Measurements from ENCODE around the gene ALDH16A1.

Gene ALDH16A1

GRCh38 chr19:49453013-49453756 lies at the start of gene ALDH16A1:
Gene ALDH16A1, plus strand, starts transcription at chr19:49453225. Its CDS starts 107 bp downstream, at chr19:49453332.
- DNase-seq = peak; percentile 98

- peak; percentile 83 for DNase-seq
Measured at GRCh38 chr19:49403404-49404187, 49.4 kb upstream of the ALDH16A1 start.

DNA sequence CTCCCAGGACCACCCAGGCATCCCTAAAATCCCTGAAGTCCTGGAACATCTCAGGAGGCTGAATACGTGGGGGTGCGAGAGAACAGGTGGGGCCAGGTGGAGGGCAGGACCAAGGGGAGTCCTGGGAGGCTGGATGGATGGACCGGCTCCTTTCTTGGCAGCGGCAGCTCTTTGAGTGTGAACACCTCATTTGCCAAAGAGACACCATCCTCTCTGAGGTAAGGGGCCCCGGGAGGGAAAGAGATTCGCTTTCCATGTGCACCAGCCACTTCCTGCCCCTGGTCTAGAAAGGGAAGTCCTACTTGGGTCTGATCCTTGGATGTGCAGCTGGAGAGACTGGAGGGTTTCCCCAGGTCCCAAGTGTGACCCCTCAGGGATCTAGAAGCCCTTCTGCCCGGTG lies 45.9 kb upstream of the ALDH16A1 start:
- no peak for DNase-seq

DNA sequence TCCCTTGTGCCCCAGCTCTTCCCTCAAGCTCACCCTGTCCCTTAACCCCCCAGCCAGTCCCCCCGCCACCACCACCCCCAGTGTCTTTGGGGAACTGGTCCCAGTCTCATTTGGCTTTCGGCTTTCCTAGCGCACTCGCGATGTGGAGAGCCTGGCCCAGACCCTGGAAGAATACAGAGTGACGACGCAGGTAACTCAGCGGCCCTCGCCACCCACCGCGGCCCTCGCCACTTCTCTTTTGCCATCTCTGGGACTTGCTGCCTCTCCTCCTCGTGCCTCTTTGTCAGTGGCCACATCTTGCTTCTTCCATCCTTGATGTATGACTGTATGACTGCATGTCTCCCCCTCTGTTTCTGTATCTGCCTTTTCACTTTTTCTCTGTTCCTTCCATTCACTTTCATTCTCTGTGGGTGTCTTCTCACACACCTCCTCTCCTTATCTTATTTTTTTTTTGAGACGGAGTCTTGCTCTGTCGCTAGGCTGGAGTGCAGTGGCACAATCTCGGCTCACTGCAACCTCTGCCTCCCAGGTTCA lies 45.5 kb upstream of the ALDH16A1 start:
- DNase-seq = no peak

DNA sequence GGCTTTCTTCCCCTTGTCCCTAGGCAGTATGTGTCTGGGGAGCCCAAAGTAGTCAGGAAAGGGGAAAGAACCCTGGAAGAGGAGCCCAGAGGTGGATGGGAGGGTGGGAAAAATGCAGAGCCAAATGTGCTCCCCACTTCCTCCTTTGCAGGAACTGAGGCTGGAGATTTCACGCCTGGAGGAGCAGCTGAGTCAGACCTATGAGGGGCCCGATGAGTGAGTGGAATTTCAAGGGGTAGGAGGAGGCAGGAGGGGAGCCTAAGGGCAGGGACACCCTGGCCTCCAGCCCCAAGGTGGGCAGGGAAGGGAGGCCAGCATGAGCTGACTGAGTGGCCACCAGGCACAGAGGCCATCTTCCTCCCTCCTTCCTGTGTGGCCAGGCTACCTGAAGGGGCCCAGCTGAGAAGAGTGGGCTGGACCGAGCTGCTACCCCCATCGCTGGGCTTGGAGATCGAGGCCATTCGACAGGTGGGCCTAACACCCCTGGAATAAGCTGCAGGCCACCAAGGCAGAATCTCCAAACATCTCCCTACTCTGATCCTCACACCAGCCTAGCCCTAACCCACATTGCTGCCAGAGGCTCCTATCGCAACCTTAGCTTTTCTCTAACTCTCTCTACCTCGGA lies 44.1 kb upstream of the ALDH16A1 start:
- no peak for DNase-seq

DNA sequence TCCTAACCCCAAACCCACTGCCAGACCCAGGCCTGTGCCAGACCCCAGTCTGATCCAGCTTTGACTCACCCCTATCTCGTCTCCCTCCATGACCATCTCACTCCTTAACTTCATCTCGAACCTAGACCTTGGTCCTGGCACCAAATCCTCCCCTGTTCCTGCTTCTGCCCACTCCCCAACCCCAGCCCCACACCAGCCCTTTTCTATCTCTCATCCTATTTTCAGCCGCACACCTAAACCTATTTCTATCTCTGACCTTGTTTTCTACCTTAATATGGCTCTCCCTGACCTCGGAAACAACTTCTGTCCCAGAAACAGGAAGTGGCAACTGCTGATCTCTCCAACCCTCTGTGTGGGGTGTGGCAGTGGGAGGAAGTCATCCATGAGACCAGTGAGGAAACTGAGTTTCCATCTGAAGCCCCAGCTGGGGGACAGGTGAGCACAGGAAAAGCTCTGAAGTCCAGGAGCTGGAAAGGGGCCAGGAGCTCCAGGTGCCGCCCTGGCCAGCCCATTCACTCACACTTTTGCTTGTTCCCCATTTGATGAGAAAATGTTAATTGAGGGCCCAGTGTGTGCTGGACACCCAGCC lies 43.5 kb upstream of the ALDH16A1 start:
- no peak for DNase-seq

DNA sequence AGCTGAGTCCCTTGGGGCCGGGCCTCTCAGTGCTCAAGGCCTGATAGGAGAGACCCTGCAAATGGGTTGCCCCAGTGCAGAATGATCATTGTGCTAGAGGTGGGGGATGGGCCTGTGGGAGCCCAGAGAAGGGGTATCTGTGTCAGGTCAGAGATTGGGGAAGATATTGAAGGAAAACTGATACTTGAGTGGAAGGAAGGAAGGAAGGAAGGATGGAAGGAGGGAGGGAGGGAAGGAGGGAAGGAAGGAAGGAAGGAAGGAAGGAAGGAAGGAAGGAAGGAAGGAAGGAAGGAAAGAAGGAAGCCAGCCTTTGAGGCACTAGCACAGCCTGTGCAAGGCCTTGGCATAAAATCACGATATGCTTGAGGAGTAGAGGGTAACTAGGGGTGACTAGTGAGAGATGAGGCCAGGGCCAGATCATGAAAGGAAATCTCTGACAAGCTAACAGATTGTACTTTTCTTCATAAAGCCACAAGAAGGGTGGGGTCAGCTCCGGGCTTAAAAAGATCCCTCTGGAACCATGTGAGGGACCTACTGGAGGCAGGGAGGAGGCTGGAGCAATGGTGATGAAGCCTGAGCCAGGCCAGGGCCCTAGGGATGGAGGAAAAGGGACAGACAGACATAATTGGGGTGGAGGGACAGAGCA lies 41.2 kb upstream of the ALDH16A1 start:
- no peak for DNase-seq

DNA sequence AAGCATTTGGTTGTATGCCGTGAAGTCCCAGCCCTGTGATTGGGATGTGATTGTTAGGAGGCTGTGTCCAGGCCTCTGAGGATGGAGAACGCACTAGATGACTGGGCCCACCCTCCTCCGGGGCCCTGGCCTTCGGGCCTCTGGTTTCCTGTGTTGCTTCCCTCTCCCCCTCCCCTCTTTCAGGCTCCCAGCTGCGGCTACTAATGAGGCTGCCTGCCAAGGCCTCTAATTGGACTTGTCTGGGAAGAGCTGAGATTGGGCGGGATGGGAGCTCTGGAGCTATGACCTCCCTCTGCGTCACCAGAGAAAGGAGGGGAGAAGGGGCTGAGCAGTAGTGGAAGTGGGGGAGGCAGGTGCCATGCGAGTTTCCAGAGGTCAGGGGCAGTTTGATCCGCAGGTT lies 39.7 kb upstream of the ALDH16A1 start:
- DNase-seq = peak; percentile 85

DNA sequence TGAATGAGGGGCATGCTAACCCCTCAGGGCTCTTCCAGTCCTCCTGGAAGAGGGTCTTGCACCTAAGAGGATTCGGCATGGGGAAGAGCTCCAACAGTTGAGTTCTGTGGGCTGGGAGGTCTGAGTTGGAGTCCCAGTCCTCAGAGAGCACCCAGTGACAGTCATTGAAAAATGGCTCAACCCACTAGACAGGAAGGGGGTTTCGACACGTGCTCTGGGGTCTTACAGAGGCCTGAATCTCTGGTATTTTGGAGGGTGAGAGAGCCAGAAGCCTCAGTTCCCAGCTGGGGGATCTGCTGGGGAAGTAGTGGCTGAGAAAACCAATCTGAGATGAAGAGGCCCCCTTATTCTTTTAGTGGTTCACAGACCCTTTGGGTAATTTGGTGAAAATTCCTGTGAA lies 38.8 kb upstream of the ALDH16A1 start:
- no peak for DNase-seq

DNA sequence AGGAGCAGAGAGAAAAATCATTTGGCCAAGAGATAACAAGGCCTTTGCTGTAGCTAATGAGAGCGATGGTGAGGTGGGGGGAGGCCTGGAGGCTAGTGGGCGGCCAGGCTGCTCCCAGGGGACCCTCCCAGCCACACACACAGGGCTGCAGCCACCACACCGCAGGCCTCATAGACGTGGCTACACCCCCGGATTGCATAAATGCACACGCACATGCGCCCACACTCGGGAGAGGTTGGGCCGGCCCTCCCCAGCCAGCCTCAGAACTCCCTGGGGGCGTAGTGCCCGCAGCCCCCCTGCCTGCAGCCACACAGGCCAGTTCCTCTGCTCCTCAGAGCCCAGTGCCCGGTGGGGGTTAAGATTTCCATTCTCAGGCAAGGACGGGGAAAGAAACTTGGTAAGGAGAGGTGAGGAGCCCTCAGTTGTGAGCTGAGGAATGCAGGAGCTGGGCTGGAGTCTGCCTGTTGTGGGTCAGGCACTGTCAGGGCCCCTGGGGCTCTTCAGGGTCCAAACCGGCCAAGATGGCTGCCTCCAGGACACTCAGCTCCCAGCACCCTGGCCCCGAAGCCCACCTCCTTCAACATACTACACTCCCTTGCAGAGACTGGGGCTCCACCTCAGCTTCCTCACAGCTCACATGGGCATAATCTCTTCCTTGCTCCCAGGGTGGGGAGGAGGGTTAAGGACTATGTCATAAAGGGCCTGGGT lies 37.8 kb upstream of the ALDH16A1 start:
- DNase-seq = no peak

GRCh38 chr19:49415810-49416200 lies 37.2 kb upstream of the ALDH16A1 start:
- DNase-seq = no peak

- no peak for DNase-seq
Measured at GRCh38 chr19:49417088-49417487, 35.9 kb upstream of the ALDH16A1 start.

DNA sequence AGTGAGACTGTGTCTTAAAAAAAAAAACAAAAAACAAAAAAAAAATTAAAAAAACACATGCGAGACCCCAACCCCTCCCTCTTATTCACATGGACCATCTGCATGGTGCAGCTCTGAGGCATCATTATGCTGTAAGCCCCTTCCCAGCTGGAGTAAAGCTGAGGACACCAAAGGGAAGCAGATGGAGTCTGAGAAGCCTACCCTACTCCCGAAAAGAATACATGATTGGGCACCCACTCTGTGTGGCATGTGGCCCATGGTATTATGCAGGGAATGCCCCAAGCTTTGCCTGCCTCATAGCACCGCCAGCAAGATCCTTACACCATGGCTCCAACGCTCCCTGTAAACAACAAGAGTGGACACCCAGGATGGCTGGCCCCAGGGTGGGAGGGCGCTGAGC lies 34.5 kb upstream of the ALDH16A1 start:
- no peak for DNase-seq

GRCh38 chr19:49419173-49419572 lies 33.9 kb upstream of the ALDH16A1 start:
- DNase-seq = no peak

- DNase-seq = no peak
Measured at GRCh38 chr19:49420227-49420626, 32.8 kb upstream of the ALDH16A1 start.

DNA sequence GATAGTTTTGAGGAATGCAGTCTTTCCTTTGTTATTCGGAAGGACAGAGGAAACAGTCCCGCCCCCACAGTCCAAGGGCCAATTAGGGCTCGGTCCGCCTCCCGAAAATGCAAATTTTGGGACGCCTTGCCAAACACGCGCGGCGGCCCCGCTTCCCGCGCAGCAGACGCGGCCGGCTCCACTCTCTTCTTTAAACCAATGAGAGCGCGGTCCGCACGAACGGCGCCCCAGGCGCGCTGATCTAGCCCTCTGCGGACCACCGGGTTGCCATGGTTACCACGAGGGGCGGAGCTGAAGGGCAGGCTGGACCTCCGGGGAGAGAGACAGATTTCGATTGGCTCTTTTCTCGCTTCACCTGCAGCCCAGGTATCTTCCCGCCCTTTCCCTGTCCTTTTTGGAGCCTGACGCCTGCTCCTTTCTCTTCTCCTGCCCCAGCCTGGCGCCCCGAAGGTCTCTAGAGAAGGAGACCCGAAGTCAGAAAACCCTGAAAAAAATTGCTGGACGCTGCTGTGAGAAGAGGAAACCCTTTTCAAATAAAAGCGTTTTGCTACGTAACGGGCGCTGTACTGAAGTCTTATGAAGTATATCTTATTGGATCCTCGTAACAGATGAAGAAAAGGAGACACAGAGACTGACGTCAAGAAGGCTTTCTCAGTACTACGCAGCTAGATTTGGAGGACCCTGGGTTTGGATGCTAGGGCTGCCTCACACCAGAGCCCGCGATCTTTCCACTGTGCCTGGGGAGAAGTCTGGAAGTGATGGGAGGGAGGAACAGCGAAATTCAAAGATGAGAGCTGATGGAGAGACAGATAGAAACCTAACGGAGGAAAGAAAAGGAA lies 31.8 kb upstream of the ALDH16A1 start:
- peak; percentile 93 for DNase-seq

- DNase-seq = no peak
Measured at GRCh38 chr19:49421878-49422202, 31.2 kb upstream of the ALDH16A1 start.

- peak; percentile 79 for DNase-seq
Measured at GRCh38 chr19:49422407-49423070, 30.5 kb upstream of the ALDH16A1 start.

GRCh38 chr19:49423071-49423984 lies 29.7 kb upstream of the ALDH16A1 start, which contains the start of gene PTH2:
Gene PTH2, minus strand, starts transcription at chr19:49423441. Its CDS starts 102 bp downstream, at chr19:49423339.
- no peak for DNase-seq

DNA sequence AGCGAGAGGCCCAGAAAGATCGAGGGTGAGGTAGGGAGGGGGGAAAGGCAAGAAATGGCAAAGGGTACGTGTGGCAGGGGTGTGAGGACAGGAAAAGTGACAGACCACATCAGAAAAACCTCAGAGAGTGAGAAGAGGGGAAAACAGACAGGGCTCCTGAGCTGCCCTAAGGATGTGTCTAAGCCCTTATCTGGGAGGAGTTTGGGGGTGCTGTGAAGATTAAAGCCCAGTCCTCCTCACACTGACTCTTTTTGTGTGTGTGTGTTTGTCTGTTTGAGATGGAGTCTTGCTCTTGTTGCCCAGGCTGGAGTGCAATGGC lies 29.1 kb upstream of the ALDH16A1 start:
- DNase-seq = no peak

Measured in islet precursor cell (in vitro differentiated cells).